NT2/D1 (cell line): ENCODE measurements around the gene PKDCC.

Experiments
- SUZ12 ChIP-seq: IDR thresholded peaks from 2 replicates; pipeline ENCODE4 v1.6.1; 2011; ENCODE audit not compliant: insufficient read length, insufficient read depth; ENCODE audit errors: extremely low read depth
- YY1 ChIP-seq: IDR thresholded peaks from 2 replicates; pipeline ENCODE4 v1.6.1; 2011; ENCODE audit not compliant: insufficient read length, insufficient read depth
- ZNF274 ChIP-seq: IDR thresholded peaks from 2 replicates; pipeline ENCODE4 v1.6.1; 2011; ENCODE audit warnings: mild to moderate bottlenecking, low read depth, low read length

- TF ChIP-seq SUZ12 (no peak), ZNF274 (no peak), YY1 (no peak)
Observed at GRCh38 chr2:42060718-42061619, 13.1 kb downstream of the PKDCC start.
